GM12874 (cell line): ENCODE data around the gene TRAF3IP1.

Experiments
- CTCF ChIP-seq: IDR thresholded peaks from 2 replicates; pipeline ENCODE4 v1.5.1; 2011; ENCODE audit warnings: low read depth, mild to moderate bottlenecking, control low read depth, low read length, moderate library complexity; ENCODE audit not compliant: insufficient read depth

Gene TRAF3IP1

GRCh38 chr2:238320246-238320647 is at the start of gene TRAF3IP1:
Gene TRAF3IP1, plus strand, starts transcription at chr2:238320518. Its CDS starts 145 bp downstream, at chr2:238320663.
- no peak for TF ChIP-seq CTCF

- TF ChIP-seq CTCF = no peak
These were observed 49.7 kb upstream of the TRAF3IP1 start for GRCh38 chr2:238270606-238271005.

- no peak for TF ChIP-seq CTCF
These were observed 49.2 kb upstream of the TRAF3IP1 start for GRCh38 chr2:238271061-238271554.

GRCh38 chr2:238272156-238272555 is 48.2 kb upstream of the TRAF3IP1 start:
- TF ChIP-seq CTCF = no peak

- TF ChIP-seq CTCF = no peak
These were observed 46.0 kb upstream of the TRAF3IP1 start for GRCh38 chr2:238274152-238274865.

GRCh38 chr2:238277695-238278094 is 42.6 kb upstream of the TRAF3IP1 start:
- no peak for TF ChIP-seq CTCF

GRCh38 chr2:238278626-238279323 is 41.5 kb upstream of the TRAF3IP1 start:
- TF ChIP-seq CTCF = no peak
